K562 (cell line): ENCODE data around the gene SNX25. TPM values are rescaled to one million over a fixed set of nuclear protein-coding genes. Genes with fewer than 3 reads are reported as not detected.

Experiments
- ATAC-seq: fragments of 200-7000 bp; cut with Tn5 transposase; 3 replicates; pipeline ENCODE4 v1.9.1; 2020; ENCODE audit warnings: moderate library complexity
- BruUV-seq: library from RNA; stranded (reverse); fragments of 400-500 nt; replicated peaks from 2 replicates; lab custom pipeline; 2021; lab: Mats Ljungman, UMichigan
- CTCF ChIA-PET: fragments of 300-600 bp; formaldehyde crosslinking; extraction: SDS; loops from one replicate; lab custom pipeline; 2021; ENCODE audit warnings: low intra/inter-chr PET ratio; lab: Yijun Ruan, JAX
- POLR2A ChIA-PET: fragments of 300-600, 350-650 bp; sonication (Branson Sonifier 250); formaldehyde crosslinking; extraction: SDS; loops from one replicate; lab custom pipeline; 2021; ENCODE audit warnings: antibody characterized with exemption, inconsistent platforms; lab: Yijun Ruan, JAX
- DNase-seq, 4 experiments: peaks; one replicate each; pipeline versions ENCODE4 v3.0.0 to v3.0.0-alpha.2; 2011 to 2018; ENCODE audit warnings: low spot score in 3 of 4, mixed read lengths in 3 of 4; ENCODE audit errors: extremely low read depth in 1 of 4
- FAIRE-seq: peaks from 2 replicates; lab custom pipeline; 2011; peaks lifted over from hg19 to GRCh38; lab: Jason Lieb, UNC
- H2AFZ ChIP-seq: 2 replicates; pipeline ENCODE4 v1.6.0; 2011; ENCODE audit warnings: low read depth, low read length, control low read depth, inconsistent platforms
- H3K27ac ChIP-seq: fragments of 200-600 bp; 3 replicates; pipeline ENCODE4 v1.8.0; 2011; ENCODE audit warnings: low read depth, mild to moderate bottlenecking, control low read depth, inconsistent platforms, low read length, moderate library complexity, mixed read lengths; ENCODE audit errors: extremely low read depth
- H3K27me3 ChIP-seq, 2 experiments: fragments of 300-600 bp in 1 of 2; 2 replicates in 1 of 2; 3 replicates in 1 of 2; pipeline versions ENCODE4 v1.6.0 to v1.8.0; 2011; ENCODE audit warnings: inconsistent platforms in 2 of 2, low read length in 2 of 2, mild to moderate bottlenecking in 1 of 2, mixed read lengths in 1 of 2, moderate library complexity in 1 of 2; ENCODE audit not compliant: control insufficient read depth in 2 of 2, insufficient read depth in 2 of 2
- H3K36me3 ChIP-seq: fragments of 300-600 bp; 3 replicates; pipeline ENCODE4 v1.8.0; 2011; ENCODE audit warnings: mild to moderate bottlenecking, low read length, inconsistent platforms; ENCODE audit not compliant: control insufficient read depth, insufficient read depth
- H3K4me1 ChIP-seq, 2 experiments: fragments of 200-600 bp in 1 of 2; replicated peaks in 1 of 2; 2 replicates in 1 of 2; 3 replicates in 1 of 2; pipeline versions ENCODE4 v1.5.1 to v1.8.0; 2011; ENCODE audit warnings: inconsistent platforms in 2 of 2, low read length in 2 of 2, mild to moderate bottlenecking in 1 of 2, mixed read lengths in 1 of 2, moderate library complexity in 1 of 2; ENCODE audit not compliant: control insufficient read depth in 2 of 2, insufficient read depth in 2 of 2
- H3K4me2 ChIP-seq: 2 replicates; pipeline ENCODE4 v1.6.1; 2011; ENCODE audit warnings: low read length, control low read depth, inconsistent platforms, mixed read lengths; ENCODE audit not compliant: insufficient read depth
- H3K4me3 ChIP-seq: fragments of 200-600 bp; sonication (generic), shearing (Covaris generic); 2 replicates; pipeline ENCODE4 v1.5.1; 2016; ENCODE audit warnings: control low read depth, inconsistent platforms
- H3K79me2 ChIP-seq: fragments of 200-600 bp; 3 replicates; pipeline ENCODE4 v1.8.0; 2011; ENCODE audit warnings: low read length, inconsistent platforms; ENCODE audit not compliant: control insufficient read depth, insufficient read depth
- H3K9ac ChIP-seq, 2 experiments: 2 replicates each; pipeline versions ENCODE4 v1.6.0 to v1.6.1; 2011; ENCODE audit warnings: low read depth in 2 of 2, low read length in 2 of 2, control low read depth in 1 of 2, inconsistent platforms in 1 of 2, mild to moderate bottlenecking in 1 of 2, mixed read lengths in 1 of 2; ENCODE audit not compliant: insufficient read depth in 1 of 2
- H3K9me1 ChIP-seq: one replicate; pipeline ENCODE4 v1.6.0; 2011; ENCODE audit warnings: inconsistent platforms, mild to moderate bottlenecking, low read length, moderate library complexity; ENCODE audit not compliant: control insufficient read depth, insufficient read depth
- H3K9me3 ChIP-seq: replicated peaks from 2 replicates; pipeline ENCODE4 v1.5.1; 2011; ENCODE audit warnings: low read depth, low read length, inconsistent platforms; ENCODE audit not compliant: control insufficient read depth, insufficient read depth
- H4K20me1 ChIP-seq: replicated peaks from 2 replicates; pipeline ENCODE4 v1.6.1; 2011; ENCODE audit warnings: low read length, inconsistent platforms, mixed read lengths; ENCODE audit not compliant: control insufficient read depth, insufficient read depth
- CBFA2T3 ChIP-seq: fragments of 450-650 bp; IDR thresholded peaks from 2 replicates; pipeline ENCODE4 v1.6.1; 2017
- DPF2 ChIP-seq: fragments of 450-650 bp; IDR thresholded peaks from 2 replicates; pipeline ENCODE4 v1.6.1; 2016
- HMBOX1 ChIP-seq: sonication (generic); IDR thresholded peaks from 2 replicates; pipeline ENCODE4 v1.6.1; 2016
- NCOR1 ChIP-seq: fragments of 450-650 bp; IDR thresholded peaks from 2 replicates; pipeline ENCODE4 v1.6.1; 2016; ENCODE audit warnings: mild to moderate bottlenecking, moderate library complexity
- TEAD4 ChIP-seq, 2 experiments: sonication (generic) in 1 of 2; formaldehyde crosslinking in 1 of 2; IDR thresholded peaks; 2 replicates each; pipeline versions ENCODE4 v1.6.1 to v1.8.0; 2012 to 2022; ENCODE audit warnings: borderline replicate concordance in 1 of 2, inconsistent platforms in 1 of 2, low read length in 1 of 2, mild to moderate bottlenecking in 1 of 2, missing genetic modification reagents in 1 of 2
- ZFPM2 ChIP-seq: fragments of 250-450 bp; sonication (Bioruptor Pico); IDR thresholded peaks from 2 replicates; pipeline ENCODE4 v1.5.1; 2022; ENCODE audit warnings: mild to moderate bottlenecking
- ZNF143 ChIP-seq: sonication (generic); formaldehyde crosslinking; IDR thresholded peaks from 2 replicates; pipeline ENCODE4 v1.9.0; 2022; ENCODE audit warnings: mild to moderate bottlenecking, missing genetic modification reagents
- WGBS: fragments of 100-300 bp; shearing (Covaris generic); methylation state at CpG from one replicate; pipeline ENCODE4 v1.1.6; 2016; ENCODE audit warnings: low coverage, mixed read lengths; ENCODE audit not compliant: insufficient coverage; ENCODE audit errors: missing lambda C conversion rate; 5-methylcytosine and 5-hydroxymethylcytosine counted together
- in situ Hi-C: fragments of 300-500 bp; cut with MboI; formaldehyde crosslinking; loops from 4 replicates; pipeline ENCODE4 v1.15.0; 2018; ENCODE audit warnings: inconsistent platforms, mixed read lengths
- intact Hi-C: fragments of 100-400 bp; cut with micrococcal nuclease; formaldehyde crosslinking; loops from 2 replicates; pipeline ENCODE4 v1.14.2; 2022
- polyA plus RNA-seq, 8 experiments: library from polyadenylated mRNA; depleted of rRNA in 4 of 8; stranded (reverse) in 5 of 8; unstranded in 3 of 8; fragments of >200 nt; fragmentation: Nextera tagmentation in 2 of 8; fragmentation: Illumina TruSeq in 1 of 8; extraction: Ambion mirVana in 2 of 8; extraction: Trizol in 1 of 8; gene quantifications; 2 replicates each; pipeline versions ENCODE4 v1.2.1 to v1.2.3, GENCODE V29; 2011 to 2014; ENCODE audit warnings: inconsistent platforms in 1 of 8, missing spikeins in 1 of 8
- total RNA-seq, 7 experiments: library from RNA; depleted of rRNA in 6 of 7; stranded (reverse); fragments of >200 nt in 6 of 7; fragmentation: Illumina TruSeq in 2 of 7; extraction: Trizol in 2 of 7; gene quantifications; 2 replicates each; pipeline versions ENCODE4 v1.2.1 to v1.2.3, GENCODE V29; 2011 to 2021; ENCODE audit warnings: low replicate concordance in 1 of 7
- TF ChIP-seq, protein P1 (sequence below): IDR thresholded peaks from 2 replicates; pipeline ENCODE4 v1.6.1; 2012; ENCODE audit warnings: low read depth, low read length, improper control_type of control experiment, borderline replicate concordance
- TF ChIP-seq, protein P2 (sequence below): fragments of 450-650 bp; formaldehyde crosslinking; IDR thresholded peaks from 2 replicates; pipeline ENCODE4 v1.4.0; 2022; ENCODE audit warnings: missing genetic modification characterization

Gene SNX25
- total and polyA plus RNA-seq, 9 of the 15 experiments (the other 6 are each of a cell fraction or from before 2014, with no cell fraction given) = 2.5 to 23.4 (median 13.3) TPM

DNA sequence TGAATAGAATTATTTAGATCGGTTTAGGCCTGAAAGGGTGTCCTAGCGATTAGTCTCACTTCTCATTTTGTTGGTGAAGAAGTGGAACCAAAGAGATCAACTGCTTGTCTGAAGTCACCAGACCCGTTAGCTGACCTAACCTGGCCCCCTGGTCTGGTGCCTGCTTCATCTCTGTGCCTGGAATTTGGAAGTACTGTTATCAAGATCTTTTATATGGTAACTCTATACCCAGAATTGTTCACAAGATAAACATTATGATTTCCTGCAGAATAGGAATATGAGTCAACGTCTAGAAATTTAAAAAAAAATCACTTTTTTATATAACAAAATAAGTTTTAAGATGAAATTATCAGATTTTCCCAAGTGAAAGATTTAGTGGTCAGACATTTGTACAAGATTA is 149.1 kb downstream of the SNX25 start:
- Histone ChIP-seq H4K20me1 (no peaks in the 10 kb centered on the region), H3K4me3 (no peak overlapping the region), H3K4me2 (no peak overlapping the region), H3K9me1 (no peaks in the 10 kb centered on the region), H3K27ac (peak overlapping the region; percentile 58; the same call in 2 of the 3 replicates), H2AFZ (no peak overlapping the region), H3K9ac (no peak overlapping the region), H3K4me1 (peaks cover 13 to 37% of the 10 kb centered on the region in 2 experiments), H3K27me3 (no peaks in the 10 kb centered on the region), H3K36me3 (peaks cover 2% of the 10 kb centered on the region; the same call in 1 of the 3 replicates), H3K79me2 (no peaks in the 10 kb centered on the region), H3K9me3 (no peaks in the 10 kb centered on the region)
- no TSS peak for BruUV-seq
- peak; percentile 59 for ATAC-seq
- intact Hi-C loops = loop anchor here (2.0 kb wide), 1 partner anchor 36 kb away; the partner anchor contains the start of gene LRP2BP
- FAIRE-seq = no peak
- 0 out of 2 replicates have a peak, but pooled peaks have one; percentile 27 for TF ChIP-seq TEAD4 (IDR thresholded peaks at IDR 0.05; ENCODE audit: low read length)
- no peak for TF ChIP-seq TEAD4 (CRISPR knock-in tag; IDR thresholded peaks at IDR 0.05; ENCODE audit: borderline replicate concordance)
- TF ChIP-seq CBFA2T3 = peak; percentile 41; the same call in 1 of the 2 replicates
- TF ChIP-seq, protein P1, sequence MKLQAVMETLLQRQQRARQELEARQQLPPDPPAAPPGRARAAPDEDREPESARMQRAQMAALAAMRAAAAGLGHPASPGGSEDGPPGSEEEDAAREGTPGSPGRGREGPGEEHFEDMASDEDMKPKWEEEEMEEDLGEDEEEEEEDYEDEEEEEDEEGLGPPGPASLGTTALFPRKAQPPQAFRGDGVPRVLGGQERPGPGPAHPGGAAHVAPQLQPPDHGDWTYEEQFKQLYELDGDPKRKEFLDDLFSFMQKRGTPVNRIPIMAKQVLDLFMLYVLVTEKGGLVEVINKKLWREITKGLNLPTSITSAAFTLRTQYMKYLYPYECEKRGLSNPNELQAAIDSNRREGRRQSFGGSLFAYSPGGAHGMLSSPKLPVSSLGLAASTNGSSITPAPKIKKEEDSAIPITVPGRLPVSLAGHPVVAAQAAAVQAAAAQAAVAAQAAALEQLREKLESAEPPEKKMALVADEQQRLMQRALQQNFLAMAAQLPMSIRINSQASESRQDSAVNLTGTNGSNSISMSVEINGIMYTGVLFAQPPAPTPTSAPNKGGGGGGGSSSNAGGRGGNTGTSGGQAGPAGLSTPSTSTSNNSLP = 0 out of 2 replicates have a peak, but pooled peaks have one; percentile 15
- no peak for TF ChIP-seq ZFPM2
- TF ChIP-seq HMBOX1 = peak; percentile 91
- peak; percentile 20; the same call in 1 of the 2 replicates for TF ChIP-seq DPF2
- no peak for TF ChIP-seq ZNF143 (CRISPR knock-in tag)
- TF ChIP-seq, protein P2, sequence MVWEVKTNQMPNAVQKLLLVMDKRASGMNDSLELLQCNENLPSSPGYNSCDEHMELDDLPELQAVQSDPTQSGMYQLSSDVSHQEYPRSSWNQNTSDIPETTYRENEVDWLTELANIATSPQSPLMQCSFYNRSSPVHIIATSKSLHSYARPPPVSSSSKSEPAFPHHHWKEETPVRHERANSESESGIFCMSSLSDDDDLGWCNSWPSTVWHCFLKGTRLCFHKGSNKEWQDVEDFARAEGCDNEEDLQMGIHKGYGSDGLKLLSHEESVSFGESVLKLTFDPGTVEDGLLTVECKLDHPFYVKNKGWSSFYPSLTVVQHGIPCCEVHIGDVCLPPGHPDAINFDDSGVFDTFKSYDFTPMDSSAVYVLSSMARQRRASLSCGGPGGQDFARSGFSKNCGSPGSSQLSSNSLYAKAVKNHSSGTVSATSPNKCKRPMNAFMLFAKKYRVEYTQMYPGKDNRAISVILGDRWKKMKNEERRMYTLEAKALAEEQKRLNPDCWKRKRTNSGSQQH = no peak
- TF ChIP-seq NCOR1 = 0 out of 2 replicates have a peak, but pooled peaks have one; percentile 11
- 16% methylated on average over 4 of the region's 4 CpGs for WGBS
- ChIA-PET CTCF (no interaction called here), POLR2A (no interaction called here)
- DNase-seq = peak; percentile 29 to 58 (median 51)
- in situ Hi-C loops = no loop called here
